ENCODE measurements around the gene FHL2. TPM values are rescaled to one million over a fixed set of nuclear protein-coding genes. Genes with fewer than 3 reads are reported as not detected.
A peak's percentile ranks its signal among the peaks of the same experiment; 100 is the strongest.

The FHL2 gene
- polyA plus RNA-seq, 3 donors from 2014 or later = 0.15 to 0.29 TPM; not detected in 1

DNA sequence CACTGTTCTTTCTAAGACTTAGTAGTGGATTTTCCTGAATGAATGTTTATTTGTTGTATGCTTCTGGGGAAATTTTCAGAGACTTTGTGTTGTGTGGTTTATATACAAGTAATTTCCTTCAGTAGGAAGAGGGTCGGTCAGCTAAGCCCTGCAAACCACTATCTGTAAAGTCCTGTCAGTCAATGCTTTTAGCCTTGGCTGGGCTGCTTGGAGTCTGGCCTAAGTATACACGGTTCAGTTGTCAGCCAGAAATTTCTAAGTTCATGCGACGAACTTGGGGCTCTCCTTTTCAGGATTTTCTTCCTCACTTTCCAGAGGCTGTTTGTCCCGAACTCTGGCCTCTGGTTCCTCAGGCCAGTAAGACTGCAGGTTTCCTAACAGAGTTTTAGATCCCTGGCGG, 40.3 kb downstream of the FHL2 start:
- no peak overlapping the region for H3K4me3 Mint-ChIP-seq
- H3K27me3 Mint-ChIP-seq (ENCODE audit: low read depth in 3 of 3) = peaks cover 0 to 5% (median 0%) of the 10 kb centered on the region in 3 donors
- no peak for DNase-seq
- H3K36me3 Mint-ChIP-seq = peaks cover 42 to 63% (median 45%) of the 10 kb centered on the region in 3 donors
- peaks cover 29 to 35% of the 10 kb centered on the region in 2 donors for H3K4me1 Mint-ChIP-seq
- peaks cover 2 to 29% (median 11%) of the 10 kb centered on the region in 6 donors for H3K9me3 Mint-ChIP-seq
- H3K27ac Mint-ChIP-seq = peak overlapping the region in 1 of 6 donors; percentile 36

DNA sequence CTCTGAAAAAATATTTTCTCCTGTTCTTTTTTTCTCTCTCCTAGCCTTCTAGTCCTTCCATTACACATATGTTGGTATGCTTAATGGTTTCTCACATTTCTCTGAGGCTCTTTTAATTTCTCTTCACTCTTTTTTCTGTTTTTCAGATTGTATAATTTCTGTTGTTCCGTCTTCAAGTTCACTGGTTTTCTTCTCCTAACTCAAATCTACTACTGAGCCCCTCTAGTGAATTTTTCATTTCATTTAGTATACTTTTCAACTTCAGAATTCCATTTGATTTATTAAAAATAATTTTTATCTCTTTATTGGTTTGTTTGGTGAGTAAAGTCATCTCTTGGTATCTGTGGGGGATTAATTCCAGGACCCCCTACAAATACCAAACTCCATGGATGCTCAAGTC, 41.7 kb downstream of the FHL2 start:
- Mint-ChIP-seq H3K9me3 (peaks cover 2 to 29% (median 11%) of the 10 kb centered on the region in 6 donors), H3K27ac (no peak overlapping the region), H3K27me3 (ENCODE audit: low read depth in 3 of 3) (peaks cover 0 to 5% (median 0%) of the 10 kb centered on the region in 3 donors), H3K36me3 (peaks cover 45 to 72% (median 54%) of the 10 kb centered on the region in 3 donors), H3K4me1 (peaks cover 15 to 22% of the 10 kb centered on the region in 2 donors), H3K4me3 (no peak overlapping the region)
- DNase-seq = no peak

DNA sequence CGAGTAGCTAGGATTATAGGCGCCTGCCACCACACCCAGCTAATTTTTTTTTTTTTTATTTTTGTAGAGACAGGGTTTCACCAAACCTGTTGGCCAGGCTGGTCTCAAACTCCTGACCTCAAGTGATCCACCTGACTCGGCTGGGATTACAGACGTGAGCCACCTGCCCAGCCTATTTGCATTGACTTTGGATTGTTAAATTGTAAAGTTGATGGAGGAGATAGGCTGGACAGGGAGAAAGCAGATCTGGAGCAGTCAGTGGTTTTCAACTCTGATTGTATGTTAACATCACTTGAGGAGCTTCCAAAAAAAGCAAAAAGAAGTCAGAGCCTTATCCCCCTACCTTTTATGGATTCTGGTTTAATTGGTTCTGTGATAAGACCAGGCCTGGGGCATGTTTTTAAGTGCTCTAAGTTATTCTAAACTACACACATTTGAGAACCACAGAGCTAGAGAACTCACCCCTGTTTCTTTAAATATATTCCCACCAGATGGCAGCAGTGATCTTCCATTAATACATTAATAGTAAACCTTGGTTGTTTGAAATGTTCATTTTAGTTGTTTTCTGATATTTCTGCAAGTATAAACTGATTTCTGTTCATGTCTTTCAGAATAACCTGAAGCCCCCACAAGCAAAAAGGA, 54.0 kb downstream of the FHL2 start:
- Mint-ChIP-seq H3K27me3 (ENCODE audit: low read depth in 3 of 3) (peaks cover 0 to 2% (median 0%) of the 10 kb centered on the region in 3 donors), H3K9me3 (no peaks in the 10 kb centered on the region), H3K4me1 (peaks cover 1 to 10% of the 10 kb centered on the region in 2 donors), H3K27ac (peak overlapping the region in 1 of 6 donors; percentile 14), H3K36me3 (peaks cover 7 to 35% (median 28%) of the 10 kb centered on the region in 3 donors), H3K4me3 (no peak overlapping the region)
- no peak for DNase-seq

DNA sequence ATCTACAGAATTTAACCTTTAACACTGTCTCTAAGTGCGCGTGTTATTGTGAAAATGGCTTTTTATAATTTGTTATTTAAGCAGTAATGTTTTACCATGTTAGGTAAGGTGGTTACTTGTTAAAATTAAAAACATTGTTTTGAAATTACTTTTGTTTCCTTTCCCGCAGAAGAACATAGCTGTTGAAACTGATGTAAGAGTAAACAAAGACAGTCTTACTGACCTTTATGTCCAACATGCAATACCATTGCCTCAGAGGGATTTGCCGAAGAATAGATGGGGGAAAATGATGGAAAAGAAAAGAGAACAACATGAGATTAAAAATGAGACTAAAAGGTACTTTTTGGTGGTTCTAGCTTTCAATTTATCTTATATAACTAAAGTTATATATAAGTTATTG, 59.4 kb downstream of the FHL2 start:
- DNase-seq = no peak
- peaks cover 8 to 13% (median 8%) of the 10 kb centered on the region in 3 donors for H3K27me3 Mint-ChIP-seq (ENCODE audit: low read depth in 3 of 3)
- H3K4me1 Mint-ChIP-seq = peaks cover 33 to 54% of the 10 kb centered on the region in 2 donors
- H3K4me3 Mint-ChIP-seq = peak overlapping the region in 4 of 5 donors; percentile 20 to 60 (median 32)
- peaks cover 3 to 20% (median 11%) of the 10 kb centered on the region in 3 donors for H3K36me3 Mint-ChIP-seq
- H3K9me3 Mint-ChIP-seq = no peaks in the 10 kb centered on the region
- H3K27ac Mint-ChIP-seq = peak overlapping the region; percentile 73 to 100 (median 100)

DNA sequence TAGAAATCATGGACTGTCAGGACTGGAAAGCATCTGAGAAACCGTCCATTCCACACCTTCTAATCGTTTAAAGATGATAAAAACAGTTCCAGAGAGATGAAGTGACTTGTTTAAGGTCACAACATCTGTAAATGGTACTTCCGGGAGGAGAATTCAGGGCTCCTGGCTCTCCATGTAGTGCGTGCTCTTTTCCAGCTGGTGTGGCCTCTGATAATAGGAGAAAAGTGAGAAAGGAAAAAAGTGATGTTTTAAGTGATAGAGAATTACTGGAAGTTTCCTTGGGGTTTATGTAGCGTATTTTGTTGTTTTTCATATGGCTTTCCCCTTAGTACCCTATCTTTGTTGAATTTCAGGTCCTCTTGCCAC, 60.8 kb downstream of the FHL2 start:
- Mint-ChIP-seq H3K4me3 (peak overlapping the region; percentile 97 to 100 (median 100)), H3K4me1 (peaks cover 33 to 54% of the 10 kb centered on the region in 2 donors)
- DNase-seq = peak in 1 of 3 donors; percentile 17

DNA sequence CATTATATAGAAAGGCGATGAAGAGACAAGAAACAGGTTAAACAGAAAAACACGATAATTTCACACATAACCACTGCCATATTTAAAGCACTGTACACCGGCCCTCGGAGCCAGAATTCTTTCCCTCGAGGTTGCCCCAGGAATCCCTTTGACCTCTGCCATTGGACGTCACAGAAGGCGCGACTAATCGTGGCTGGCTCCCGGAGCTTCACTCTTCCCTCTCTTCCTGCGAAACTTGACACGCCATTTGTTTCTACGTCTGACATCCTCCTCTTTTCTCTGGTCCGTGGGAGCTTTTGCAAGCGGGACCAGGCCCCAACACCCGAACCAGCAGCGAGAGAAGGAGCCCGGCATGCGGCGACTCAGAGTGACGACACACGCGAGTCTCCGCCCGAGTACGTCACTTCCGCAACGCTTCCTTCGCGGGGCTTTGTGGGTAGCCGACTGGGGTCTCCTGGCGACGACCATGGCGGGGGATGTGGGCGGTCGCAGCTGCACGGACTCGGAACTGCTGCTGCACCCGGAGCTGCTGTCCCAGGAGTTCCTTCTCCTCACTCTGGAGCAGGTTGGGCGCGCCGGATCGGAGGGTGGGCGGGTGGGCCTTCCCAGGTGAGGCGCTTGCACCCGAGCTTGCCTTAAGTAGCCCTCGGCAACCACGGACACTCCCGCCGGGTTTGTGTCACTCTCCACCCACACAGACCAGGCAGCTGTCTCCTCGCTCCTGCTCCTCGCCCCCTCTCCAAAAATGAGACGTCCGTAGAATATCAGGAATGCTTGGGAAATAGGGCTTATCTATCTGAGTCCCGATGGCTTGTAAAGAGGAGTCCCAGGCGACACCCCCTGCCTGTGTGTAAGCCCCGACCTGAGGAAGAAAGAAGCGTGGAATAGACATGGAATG, 61.5 kb downstream of the FHL2 start, which contains the start of gene C2orf49:
Gene C2orf49 (plus strand): TSS at position 419 of the 898 bp plus-strand sequence. CDS start 48 bp downstream, at position 467.
- Mint-ChIP-seq H3K27me3 (ENCODE audit: low read depth in 3 of 3) (peaks cover 8 to 13% (median 8%) of the 10 kb centered on the region in 3 donors), H3K4me1 (peaks cover 33 to 53% of the 10 kb centered on the region in 2 donors), H3K9me3 (no peaks in the 10 kb centered on the region), H3K4me3 (peak within 1 kb of the TSS; percentile 97 to 100 (median 100)), H3K27ac (peak within 1 kb of the TSS; percentile 99 to 100 (median 100)), H3K36me3 (peaks cover 3 to 8% (median 6%) of the 10 kb centered on the region in 3 donors)
- peak; percentile 91 to 92 (median 92) for DNase-seq

More for the DNA sequence above, 60.8 kb downstream of the FHL2 start:
- Mint-ChIP-seq H3K36me3 (peaks cover 3 to 13% (median 9%) of the 10 kb centered on the region in 3 donors), H3K27me3 (ENCODE audit: low read depth in 3 of 3) (peaks cover 8 to 13% (median 8%) of the 10 kb centered on the region in 3 donors), H3K9me3 (no peaks in the 10 kb centered on the region), H3K27ac (peak overlapping the region; percentile 99 to 100 (median 100))

DNA sequence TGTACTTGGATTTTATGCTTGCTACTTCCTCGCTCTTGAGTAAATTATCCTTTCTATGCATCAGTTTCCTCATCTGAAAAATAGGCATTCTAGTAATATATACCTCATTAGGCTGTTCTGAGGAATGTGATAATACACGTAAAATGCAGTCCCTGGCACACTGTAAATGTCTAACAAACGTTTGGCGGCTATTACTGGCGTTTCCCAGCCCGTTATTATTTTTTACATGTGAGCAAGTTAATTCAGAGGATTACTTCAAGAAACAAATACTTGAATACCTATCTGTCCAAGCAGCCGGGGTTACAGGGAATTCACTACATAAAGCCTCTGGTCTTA, 62.1 kb downstream of the FHL2 start:
- Mint-ChIP-seq H3K9me3 (no peaks in the 10 kb centered on the region), H3K36me3 (peaks cover 3 to 5% (median 3%) of the 10 kb centered on the region in 3 donors), H3K27me3 (ENCODE audit: low read depth in 3 of 3) (peaks cover 8 to 13% (median 8%) of the 10 kb centered on the region in 3 donors), H3K27ac (peak overlapping the region; percentile 99 to 100 (median 100)), H3K4me3 (peak overlapping the region; percentile 97 to 100 (median 100)), H3K4me1 (peaks cover 33 to 50% of the 10 kb centered on the region in 2 donors)
- no peak for DNase-seq

DNA sequence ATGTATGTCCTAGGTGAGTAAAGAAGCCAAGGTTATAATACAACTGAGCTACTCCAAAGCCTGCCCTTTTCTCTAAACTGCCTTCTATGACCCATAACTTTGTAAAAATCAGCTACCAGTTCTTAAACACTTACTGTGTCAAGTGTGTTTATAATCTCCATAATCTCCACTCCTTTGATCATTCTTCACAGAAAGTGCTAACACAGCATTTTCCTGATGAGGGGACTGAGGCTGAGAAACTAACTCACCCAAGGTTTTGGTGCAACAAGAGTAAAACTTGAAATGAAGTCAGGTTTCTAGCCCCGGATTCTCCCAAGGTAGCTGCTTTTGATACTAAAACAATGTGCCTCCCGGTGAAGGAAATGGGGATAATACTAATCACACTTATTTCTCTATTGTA, 63.4 kb downstream of the FHL2 start:
- no peak for DNase-seq
- Mint-ChIP-seq H3K4me3 (peak overlapping the region in 3 of 5 donors; percentile 21 to 100 (median 43)), H3K27ac (peak overlapping the region in 2 of 6 donors; percentile 40 to 100), H3K9me3 (no peaks in the 10 kb centered on the region), H3K4me1 (peaks cover 36 to 52% of the 10 kb centered on the region in 2 donors), H3K27me3 (ENCODE audit: low read depth in 3 of 3) (peaks cover 8 to 13% (median 8%) of the 10 kb centered on the region in 3 donors), H3K36me3 (peaks cover 0 to 3% (median 3%) of the 10 kb centered on the region in 3 donors)

DNA sequence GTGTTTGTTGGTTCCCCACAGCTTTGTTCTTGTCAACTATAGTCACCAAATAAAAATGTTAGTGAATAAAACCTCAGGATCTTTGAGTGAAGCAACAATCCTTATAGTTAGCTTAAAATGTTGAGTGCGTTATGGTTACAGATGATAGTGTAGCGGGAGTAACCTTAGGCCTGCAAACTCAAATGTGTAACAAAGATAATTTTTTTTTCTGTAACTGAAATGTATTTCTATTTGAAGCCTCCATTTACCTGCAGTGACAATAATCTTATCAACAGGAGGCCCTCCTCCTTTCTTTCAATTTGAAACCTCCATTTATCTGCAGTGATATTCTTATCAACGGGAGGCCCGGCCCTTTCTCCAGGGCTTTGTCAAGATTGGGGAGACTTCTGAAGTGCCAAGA, 64.6 kb downstream of the FHL2 start:
- Mint-ChIP-seq H3K9me3 (no peaks in the 10 kb centered on the region), H3K27me3 (ENCODE audit: low read depth in 3 of 3) (peaks cover 12 to 13% (median 13%) of the 10 kb centered on the region in 3 donors), H3K27ac (peak overlapping the region in 1 of 6 donors; percentile 59)

DNA sequence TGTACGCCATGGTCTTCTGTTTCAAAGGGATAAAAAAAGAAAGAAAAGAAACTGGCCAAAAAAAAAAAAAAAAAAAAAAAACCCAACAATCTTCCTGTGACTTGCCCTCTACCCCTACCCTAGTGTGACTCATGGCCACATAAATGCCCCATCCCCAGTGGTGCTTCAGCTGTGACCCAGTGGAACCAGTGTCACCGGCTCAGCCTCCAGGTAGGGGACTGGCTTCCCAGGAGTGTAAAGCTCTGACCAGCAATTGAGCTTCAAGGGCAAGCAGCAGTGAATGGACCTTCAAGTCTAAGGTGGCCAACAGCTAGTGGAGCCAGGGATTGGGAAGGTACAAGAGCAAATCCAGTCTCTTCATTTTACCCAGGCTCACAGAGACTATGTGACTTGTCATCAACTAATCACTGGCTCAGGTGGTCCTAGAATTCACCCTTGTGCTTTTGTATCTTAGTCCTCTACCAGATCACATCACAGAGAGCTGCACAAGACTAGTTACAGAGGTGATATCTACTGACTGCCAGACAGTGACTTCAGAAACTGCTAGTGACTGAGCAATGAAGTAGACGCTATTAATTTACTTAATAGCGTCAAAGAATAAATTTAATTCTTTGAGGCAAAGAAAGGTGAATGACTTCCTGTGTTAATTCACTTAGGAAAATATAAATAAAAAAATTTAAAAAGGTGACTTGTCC, 68.0 kb downstream of the FHL2 start:
- H3K4me1 Mint-ChIP-seq = peaks cover 28 to 33% of the 10 kb centered on the region in 2 donors
- peak overlapping the region; percentile 86 to 94 (median 92) for H3K27ac Mint-ChIP-seq
- H3K4me3 Mint-ChIP-seq = peak overlapping the region; percentile 83 to 91 (median 83)
- peaks cover 1 to 18% (median 14%) of the 10 kb centered on the region in 3 donors for H3K27me3 Mint-ChIP-seq (ENCODE audit: low read depth in 3 of 3)
- H3K36me3 Mint-ChIP-seq = peaks cover 0 to 3% (median 0%) of the 10 kb centered on the region in 3 donors
- DNase-seq = no peak
- H3K9me3 Mint-ChIP-seq = no peaks in the 10 kb centered on the region

More for the DNA sequence above, 64.6 kb downstream of the FHL2 start:
- Mint-ChIP-seq H3K4me1 (peaks cover 40 to 48% of the 10 kb centered on the region in 2 donors), H3K36me3 (peaks cover 0 to 3% (median 0%) of the 10 kb centered on the region in 3 donors), H3K4me3 (no peak overlapping the region)
- DNase-seq = no peak

DNA sequence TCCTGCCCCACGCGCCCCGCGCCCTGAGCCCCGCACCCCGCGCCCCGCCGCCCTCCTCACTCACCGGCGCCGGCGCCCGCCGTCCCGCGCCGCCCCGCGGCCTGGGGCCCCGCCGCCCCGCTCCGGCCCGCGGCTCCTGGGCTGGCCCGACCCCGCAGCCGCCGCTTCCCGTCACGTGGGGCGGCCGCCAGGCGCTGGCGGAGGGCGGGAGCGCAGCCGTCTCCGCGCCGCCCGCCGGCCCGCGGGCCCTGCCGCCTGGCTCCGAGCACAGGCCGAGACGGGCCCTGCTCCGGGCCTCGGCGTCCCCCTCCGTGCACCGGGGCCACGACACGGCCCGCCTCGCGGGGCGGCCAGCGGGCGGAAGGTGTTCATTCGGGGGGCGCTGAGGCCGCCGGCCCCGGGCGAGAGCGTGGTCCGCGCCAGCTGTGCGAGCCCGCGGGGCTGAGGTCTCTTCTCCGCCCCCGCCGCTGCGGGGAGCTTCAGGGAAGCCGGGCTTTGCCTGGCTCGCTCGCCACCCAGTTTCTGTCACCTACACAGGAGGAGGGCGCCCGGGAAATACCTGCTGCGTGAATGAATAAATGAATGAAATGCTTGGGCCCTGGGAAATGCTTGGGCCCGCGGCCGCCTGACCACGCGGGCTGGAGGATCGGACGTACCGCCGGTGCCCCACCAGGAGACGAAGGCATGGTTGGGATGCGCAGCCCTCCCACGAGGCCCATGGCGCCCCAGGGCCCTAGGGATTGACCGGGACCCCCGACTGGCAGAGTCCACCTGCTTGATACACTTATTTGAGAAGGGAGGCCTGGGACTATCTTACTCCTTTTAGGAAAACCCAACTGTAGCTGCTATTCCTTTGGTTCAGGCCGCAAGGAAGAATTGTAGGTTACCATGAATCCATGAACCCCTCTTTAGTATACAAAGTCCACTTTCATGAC, 69.0 kb downstream of the FHL2 start, which contains the start of gene TGFBRAP1:
Gene TGFBRAP1 (minus strand): TSS at position 175 of the 935 bp plus-strand sequence. CDS start 21,434 bp downstream, outside the sequence.
- Mint-ChIP-seq H3K4me3 (peak within 1 kb of the TSS; percentile 87 to 95 (median 91)), H3K27me3 (ENCODE audit: low read depth in 3 of 3) (peaks cover 0 to 18% (median 14%) of the 10 kb centered on the region in 3 donors), H3K36me3 (peaks cover 0 to 2% (median 0%) of the 10 kb centered on the region in 3 donors), H3K27ac (peak within 1 kb of the TSS; percentile 89 to 99 (median 92)), H3K9me3 (no peaks in the 10 kb centered on the region), H3K4me1 (peaks cover 31 to 37% of the 10 kb centered on the region in 2 donors)
- peak; percentile 73 to 77 (median 77) for DNase-seq

DNA sequence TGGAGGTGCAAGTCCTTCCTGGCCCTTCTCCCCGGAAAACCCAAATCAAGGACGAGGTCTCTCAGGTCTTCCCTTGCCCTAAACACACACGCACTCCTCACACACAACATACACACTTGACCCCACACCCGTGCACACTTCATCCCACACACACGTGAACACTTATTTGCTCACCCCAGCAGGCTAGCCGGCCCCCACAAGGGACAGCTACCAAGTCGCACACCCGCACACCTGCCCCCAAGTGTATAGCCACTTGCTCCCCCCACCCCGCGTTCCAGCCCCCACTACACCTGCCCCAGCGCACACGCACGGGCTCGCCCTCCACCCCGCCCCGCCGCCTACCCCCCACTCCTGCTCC, 69.7 kb downstream of the FHL2 start:
- H3K4me3 Mint-ChIP-seq = peak overlapping the region; percentile 81 to 95 (median 89)
- H3K36me3 Mint-ChIP-seq = no peaks in the 10 kb centered on the region
- H3K4me1 Mint-ChIP-seq = peaks cover 34 to 43% of the 10 kb centered on the region in 2 donors

More for the DNA sequence above, 69.7 kb downstream of the FHL2 start:
- H3K9me3 Mint-ChIP-seq = no peaks in the 10 kb centered on the region
- peaks cover 0 to 18% (median 14%) of the 10 kb centered on the region in 3 donors for H3K27me3 Mint-ChIP-seq (ENCODE audit: low read depth in 3 of 3)
- peak overlapping the region; percentile 84 to 99 (median 91) for H3K27ac Mint-ChIP-seq
- peak in 1 of 3 donors; percentile 20 for DNase-seq

All from immature natural killer cell (primary cell).